GM19468 (cell line): ENCODE measurements around the gene ANKRD28.

Experiments used
- ATAC-seq: cut with Tn5 transposase; IDR thresholded peaks from one replicate; pipeline ENCODE4 v1.9.1; 2021; ENCODE audit warnings: mild to moderate bottlenecking, moderate library complexity, moderate number of reproducible peaks; ENCODE audit not compliant: unreplicated experiment; ENCODE audit errors: extremely low read depth

The ANKRD28 gene

GRCh38 chr3:15804553-15805095 lies 6.8 kb upstream of the ANKRD28 start:
- ATAC-seq: no peak

- ATAC-seq: no peak
Measured at GRCh38 chr3:15803921-15804320, 6.1 kb upstream of the ANKRD28 start.

- ATAC-seq: no peak
Measured at GRCh38 chr3:15801298-15801697, 3.5 kb upstream of the ANKRD28 start.

GRCh38 chr3:15800780-15801179 lies 3.0 kb upstream of the ANKRD28 start:
- ATAC-seq: no peak

- no peak for ATAC-seq
Measured at GRCh38 chr3:15800327-15800726, 2.5 kb upstream of the ANKRD28 start.

- ATAC-seq: no peak
Measured at GRCh38 chr3:15798533-15799245, 910 bp upstream of the ANKRD28 start.

- no peak for ATAC-seq
Measured at GRCh38 chr3:15796771-15797641, 773 bp downstream of the ANKRD28 start.

GRCh38 chr3:15796331-15796730 lies 1.4 kb downstream of the ANKRD28 start:
- no peak for ATAC-seq

GRCh38 chr3:15795651-15796308 lies 2.0 kb downstream of the ANKRD28 start:
- no peak for ATAC-seq

- no peak for ATAC-seq
Measured at GRCh38 chr3:15794842-15795650, 2.7 kb downstream of the ANKRD28 start.

- no peak for ATAC-seq
Measured at GRCh38 chr3:15794303-15794771, 3.4 kb downstream of the ANKRD28 start.

- ATAC-seq: no peak
Measured at GRCh38 chr3:15791525-15791924, 6.3 kb downstream of the ANKRD28 start.

- ATAC-seq: no peak
Measured at GRCh38 chr3:15787941-15788340, 9.8 kb downstream of the ANKRD28 start.

GRCh38 chr3:15787526-15787925 lies 10.3 kb downstream of the ANKRD28 start:
- no peak for ATAC-seq

- ATAC-seq: no peak
Measured at GRCh38 chr3:15783361-15783969, 14.3 kb downstream of the ANKRD28 start.

GRCh38 chr3:15782429-15782828 lies 15.3 kb downstream of the ANKRD28 start:
- ATAC-seq: no peak

- no peak for ATAC-seq
Measured at GRCh38 chr3:15781637-15782402, 16.0 kb downstream of the ANKRD28 start.

GRCh38 chr3:15781131-15781530 lies 16.6 kb downstream of the ANKRD28 start:
- no peak for ATAC-seq

GRCh38 chr3:15779111-15779510 lies 18.7 kb downstream of the ANKRD28 start:
- no peak for ATAC-seq
